ENCODE measurements around the gene ADK. TPM values are rescaled to one million over a fixed set of nuclear protein-coding genes. Genes with fewer than 3 reads are reported as not detected.

ADK gene
- total and polyA plus RNA-seq, 2 donors from 2014 or later, result 33.0 to 38.3 TPM

GRCh38 chr10:74255888-74256357, 104.9 kb downstream of the ADK start:
- Histone ChIP-seq H3K9me3 (ENCODE audit: control insufficient read depth in 2 of 3, insufficient read depth in 1 of 3, low read length in 3 of 3) (no peaks in the 10 kb centered on the region), H3K9ac (ENCODE audit: low read length in 3 of 3) (no peak overlapping the region)
- intact Hi-C loops (cut with DNase I), result no loop called here

GRCh38 chr10:74262856-74263255, 111.8 kb downstream of the ADK start:
- Histone ChIP-seq H3K4me3 (ENCODE audit: low read length in 3 of 3) (no peak overlapping the region), H3K36me3 (ENCODE audit: control insufficient read depth in 2 of 3, insufficient read depth in 3 of 3, low read length in 3 of 3) (no peaks in the 10 kb centered on the region), H3K4me1 (ENCODE audit: control insufficient read depth in 2 of 3, insufficient read depth in 2 of 3, low read depth in 1 of 3, low read length in 3 of 3) (no peaks in the 10 kb centered on the region), H3K27ac (ENCODE audit: low read depth in 2 of 2, low read length in 2 of 2) (no peak overlapping the region), H3K27me3 (ENCODE audit: control insufficient read depth, insufficient read depth, low read length) (no peaks in the 10 kb centered on the region), H3K9me3 (ENCODE audit: control insufficient read depth in 2 of 3, insufficient read depth in 1 of 3, low read length in 3 of 3) (no peaks in the 10 kb centered on the region), H3K9ac (ENCODE audit: low read length in 3 of 3) (no peak overlapping the region)
- no peak for FAIRE-seq
- intact Hi-C loops (cut with DNase I), result loop anchor here (10.0 kb wide), 1 partner anchor 832 kb away; a partner anchor contains a TSS
- no peak for DNase-seq
- TF ChIP-seq CTCF (IDR thresholded peaks at IDR 0.05; ENCODE audit: borderline replicate concordance, extremely low read depth, insufficient read depth), result no peak

More at GRCh38 chr10:74255888-74256357, 104.9 kb downstream of the ADK start:
- Histone ChIP-seq H3K27ac (ENCODE audit: low read depth in 2 of 2, low read length in 2 of 2) (no peak overlapping the region), H3K36me3 (ENCODE audit: control insufficient read depth in 2 of 3, insufficient read depth in 3 of 3, low read length in 3 of 3) (no peaks in the 10 kb centered on the region), H3K4me3 (ENCODE audit: low read length in 3 of 3) (no peak overlapping the region), H3K27me3 (ENCODE audit: control insufficient read depth, insufficient read depth, low read length) (no peaks in the 10 kb centered on the region), H3K4me1 (ENCODE audit: control insufficient read depth in 2 of 3, insufficient read depth in 2 of 3, low read depth in 1 of 3, low read length in 3 of 3) (no peaks in the 10 kb centered on the region)
- FAIRE-seq, result no peak
- no peak for DNase-seq
- no peak for TF ChIP-seq CTCF (IDR thresholded peaks at IDR 0.05; ENCODE audit: borderline replicate concordance, extremely low read depth, insufficient read depth)

- no peak for FAIRE-seq
- no peak for DNase-seq
- TF ChIP-seq CTCF (IDR thresholded peaks at IDR 0.05; ENCODE audit: borderline replicate concordance, extremely low read depth, insufficient read depth), result no peak
Observed at GRCh38 chr10:74263996-74264395, 113.0 kb downstream of the ADK start.

GRCh38 chr10:74272288-74272687, 121.3 kb downstream of the ADK start:
- no peaks in the 10 kb centered on the region for H3K36me3 ChIP-seq (ENCODE audit: control insufficient read depth in 2 of 3, insufficient read depth in 3 of 3, low read length in 3 of 3)
- TF ChIP-seq CTCF (IDR thresholded peaks at IDR 0.05; ENCODE audit: borderline replicate concordance, extremely low read depth, insufficient read depth), result no peak
- H3K9me3 ChIP-seq (ENCODE audit: control insufficient read depth in 2 of 3, insufficient read depth in 1 of 3, low read length in 3 of 3), result no peaks in the 10 kb centered on the region
- H3K27ac ChIP-seq (ENCODE audit: low read depth in 2 of 2, low read length in 2 of 2), result no peak overlapping the region
- intact Hi-C loops (cut with DNase I), result no loop called here
- H3K27me3 ChIP-seq (ENCODE audit: control insufficient read depth, insufficient read depth, low read length), result no peaks in the 10 kb centered on the region
- no peak overlapping the region for H3K9ac ChIP-seq (ENCODE audit: low read length in 3 of 3)
- DNase-seq (no peak), FAIRE-seq (no peak)
- no peak overlapping the region for H3K4me3 ChIP-seq (ENCODE audit: low read length in 3 of 3)
- no peaks in the 10 kb centered on the region for H3K4me1 ChIP-seq (ENCODE audit: control insufficient read depth in 2 of 3, insufficient read depth in 2 of 3, low read depth in 1 of 3, low read length in 3 of 3)

More at GRCh38 chr10:74263996-74264395, 113.0 kb downstream of the ADK start:
- H3K27me3 ChIP-seq (ENCODE audit: control insufficient read depth, insufficient read depth, low read length), result no peaks in the 10 kb centered on the region
- intact Hi-C loops (cut with DNase I), result loop anchor here (10.0 kb wide), 1 partner anchor 831 kb away; a partner anchor contains a TSS
- H3K27ac ChIP-seq (ENCODE audit: low read depth in 2 of 2, low read length in 2 of 2), result no peak overlapping the region
- no peaks in the 10 kb centered on the region for H3K36me3 ChIP-seq (ENCODE audit: control insufficient read depth in 2 of 3, insufficient read depth in 3 of 3, low read length in 3 of 3)
- no peak overlapping the region for H3K9ac ChIP-seq (ENCODE audit: low read length in 3 of 3)
- no peak overlapping the region for H3K4me3 ChIP-seq (ENCODE audit: low read length in 3 of 3)
- H3K9me3 ChIP-seq (ENCODE audit: control insufficient read depth in 2 of 3, insufficient read depth in 1 of 3, low read length in 3 of 3), result no peaks in the 10 kb centered on the region
- no peaks in the 10 kb centered on the region for H3K4me1 ChIP-seq (ENCODE audit: control insufficient read depth in 2 of 3, insufficient read depth in 2 of 3, low read depth in 1 of 3, low read length in 3 of 3)
